Stimulated activated CD4-positive, alpha-beta T cell treated with anti-CD3 and anti-CD28 coated beads, Interleukin-1b, Interleukin-23, amount 100 ng/mL, for 24 hours (primary cell): ENCODE measurements around the gene OR4C11.

Source experiments
- DNase-seq, 4 experiments: peaks; one replicate each; pipeline ENCODE4 v3.0.0-alpha.2; 2020; ENCODE audit warnings: low read depth in 4 of 4, low spot score in 1 of 4

Gene OR4C11, protein sequence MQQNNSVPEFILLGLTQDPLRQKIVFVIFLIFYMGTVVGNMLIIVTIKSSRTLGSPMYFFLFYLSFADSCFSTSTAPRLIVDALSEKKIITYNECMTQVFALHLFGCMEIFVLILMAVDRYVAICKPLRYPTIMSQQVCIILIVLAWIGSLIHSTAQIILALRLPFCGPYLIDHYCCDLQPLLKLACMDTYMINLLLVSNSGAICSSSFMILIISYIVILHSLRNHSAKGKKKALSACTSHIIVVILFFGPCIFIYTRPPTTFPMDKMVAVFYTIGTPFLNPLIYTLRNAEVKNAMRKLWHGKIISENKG

DNA sequence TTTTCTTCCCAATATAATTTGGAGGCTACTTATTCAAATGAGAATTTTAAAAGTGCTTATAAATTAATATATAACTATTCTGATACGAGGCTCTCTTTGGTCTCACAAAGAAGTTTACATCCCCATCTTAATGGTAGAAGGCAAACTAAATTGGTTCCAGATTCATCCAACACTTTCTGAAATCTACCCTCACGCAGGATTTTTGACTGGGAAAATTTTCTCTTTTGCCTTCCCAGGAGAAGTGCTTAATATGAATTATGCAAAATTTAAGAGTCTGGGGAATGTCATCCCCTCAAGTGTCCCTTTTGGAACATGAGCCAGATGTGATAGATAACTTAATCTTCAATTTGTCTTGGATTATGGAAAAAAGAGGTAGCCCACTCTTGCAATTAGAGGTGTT, at the start of gene OR4C11:
TSS of gene OR4C11 (minus strand) at position 101 of the 400 bp plus-strand sequence. CDS start 3,272 bp downstream, outside the sequence.
- no peak for DNase-seq

DNA sequence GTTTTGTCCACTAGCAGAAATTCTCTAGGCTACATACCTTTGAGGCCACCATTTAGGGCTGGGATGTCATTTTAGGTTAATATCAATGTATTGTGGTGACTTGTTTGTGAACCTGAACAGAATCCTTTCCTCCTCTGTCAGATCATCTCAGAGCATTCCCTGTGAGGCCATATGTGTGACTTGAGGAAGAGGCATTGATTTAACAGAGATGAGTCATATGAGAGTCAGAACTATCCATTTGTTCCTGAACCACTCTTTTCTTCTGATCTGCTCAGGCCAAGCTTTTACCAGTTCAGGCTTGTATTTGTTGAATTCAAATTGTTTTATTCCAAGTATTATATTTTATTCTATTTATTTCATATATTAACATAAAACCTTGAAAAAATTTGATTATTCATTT, 47.7 kb upstream of the OR4C11 start:
- DNase-seq = no peak

DNA sequence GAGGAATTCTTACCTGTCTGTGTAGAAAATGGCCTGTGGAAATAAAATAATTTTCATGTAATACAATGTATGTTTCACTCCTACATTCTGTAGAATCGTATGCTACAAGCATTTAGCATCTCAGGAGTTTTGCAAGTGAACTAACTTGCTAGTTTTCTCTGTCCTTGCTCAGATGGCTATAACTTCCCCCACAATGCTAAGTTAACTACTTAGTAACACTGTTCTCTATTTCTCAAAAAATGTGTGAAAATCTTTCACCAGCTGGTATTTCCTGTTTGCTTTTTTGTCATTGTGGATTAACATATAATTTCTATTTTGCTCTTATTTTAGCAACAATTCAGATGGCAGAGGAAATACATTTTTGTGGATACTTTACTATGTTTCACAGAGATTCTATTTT, 45.1 kb upstream of the OR4C11 start:
- no peak for DNase-seq

DNA sequence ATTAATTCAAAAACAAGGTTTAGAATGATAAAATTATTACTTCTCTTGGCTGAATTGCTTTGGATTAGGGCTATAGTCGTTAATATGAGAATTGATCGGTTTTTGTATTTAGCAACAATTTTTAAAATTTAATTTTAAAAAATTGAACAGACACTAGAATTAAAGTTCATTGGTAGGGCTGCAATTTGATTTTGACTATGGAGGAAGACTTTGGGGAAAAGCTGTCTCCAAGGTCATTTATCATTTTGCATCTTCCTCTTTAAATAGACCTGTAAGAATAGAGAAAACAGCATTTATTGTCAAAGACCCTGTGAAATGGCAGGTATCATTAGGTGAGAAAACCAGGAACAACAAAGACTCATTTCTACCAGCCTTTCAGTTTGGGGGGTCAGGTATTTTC, 40.6 kb upstream of the OR4C11 start, which contains the start of gene OR4S2:
TSS of gene OR4S2 (plus strand) at position 301 of the 400 bp plus-strand sequence. CDS start 2,577 bp downstream, outside the sequence.
- no peak for DNase-seq

DNA sequence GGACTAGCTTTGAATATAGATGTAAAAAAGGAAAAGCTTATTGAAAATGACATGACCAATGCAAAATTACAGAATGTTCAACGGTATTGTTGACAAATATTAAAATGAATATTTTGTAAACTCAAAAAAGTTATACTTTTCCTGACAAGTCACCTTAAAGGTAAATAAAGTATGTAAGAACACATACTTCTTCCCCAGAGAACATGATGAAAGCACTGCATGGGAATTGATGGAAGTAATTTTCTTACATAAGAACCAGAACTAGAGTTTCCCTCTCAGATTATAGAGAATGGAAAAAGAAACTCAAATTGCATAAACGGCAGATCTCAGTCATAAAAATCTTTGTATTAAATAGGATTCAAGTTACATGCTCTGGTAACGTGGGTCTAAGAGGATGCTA, 27.4 kb upstream of the OR4C11 start, which contains the start of gene OR4P4:
TSS of gene OR4P4 (plus strand) at position 301 of the 400 bp plus-strand sequence.
- DNase-seq = no peak

DNA sequence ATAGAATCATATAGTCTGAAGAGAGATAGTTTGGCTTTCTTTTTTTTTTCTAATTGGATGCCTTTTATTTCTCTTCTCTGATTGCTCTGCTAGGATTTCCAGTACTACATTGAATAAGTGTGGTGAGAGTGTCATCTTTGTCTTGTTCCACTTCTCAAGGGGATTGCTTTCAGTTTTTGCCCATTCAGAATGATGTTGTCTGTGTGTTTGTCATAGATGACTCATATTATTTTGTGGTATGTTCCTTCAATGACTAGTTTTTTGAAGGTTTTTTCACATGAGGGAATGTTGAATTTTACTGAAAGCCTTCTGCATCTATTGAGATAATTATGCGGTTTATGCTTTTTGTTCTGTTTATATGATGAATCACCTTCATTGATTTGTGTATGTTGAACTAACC, 17.1 kb upstream of the OR4C11 start:
- DNase-seq = no peak

DNA sequence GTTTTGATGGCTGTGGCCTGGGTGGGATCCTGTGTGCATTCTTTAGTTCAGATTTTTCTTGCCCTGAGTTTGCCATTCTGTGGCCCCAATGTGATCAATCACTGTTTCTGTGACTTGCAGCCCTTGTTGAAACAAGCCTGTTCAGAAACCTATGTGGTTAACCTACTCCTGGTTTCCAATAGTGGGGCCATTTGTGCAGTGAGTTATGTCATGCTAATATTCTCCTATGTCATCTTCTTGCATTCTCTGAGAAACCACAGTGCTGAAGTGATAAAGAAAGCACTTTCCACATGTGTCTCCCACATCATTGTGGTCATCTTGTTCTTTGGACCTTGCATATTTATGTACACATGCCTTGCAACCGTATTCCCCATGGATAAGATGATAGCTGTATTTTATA, 34.9 kb downstream of the OR4C11 start:
- DNase-seq = no peak

DNA sequence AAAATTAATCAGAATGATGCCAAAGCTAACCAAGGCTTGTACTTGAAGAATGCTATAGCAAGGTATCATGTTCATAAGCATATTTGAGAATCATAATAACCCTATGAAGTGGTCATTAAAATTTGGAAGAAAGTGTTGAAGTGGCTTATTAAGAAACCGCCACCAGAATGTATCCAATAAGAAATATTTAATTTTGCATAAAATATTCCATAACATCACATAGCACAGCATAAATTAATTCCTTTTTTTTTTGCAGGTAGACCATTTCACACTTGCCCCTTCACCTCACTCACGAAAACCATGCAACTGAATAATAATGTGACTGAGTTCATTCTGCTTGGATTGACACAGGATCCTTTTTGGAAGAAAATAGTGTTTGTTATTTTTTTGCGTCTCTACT, 35.6 kb downstream of the OR4C11 start, which contains the start of gene OR4C16:
TSS of gene OR4C16 (plus strand) at position 301 of the 400 bp plus-strand sequence. CDS start at position 301, 0 bp downstream.
- DNase-seq = no peak

DNA sequence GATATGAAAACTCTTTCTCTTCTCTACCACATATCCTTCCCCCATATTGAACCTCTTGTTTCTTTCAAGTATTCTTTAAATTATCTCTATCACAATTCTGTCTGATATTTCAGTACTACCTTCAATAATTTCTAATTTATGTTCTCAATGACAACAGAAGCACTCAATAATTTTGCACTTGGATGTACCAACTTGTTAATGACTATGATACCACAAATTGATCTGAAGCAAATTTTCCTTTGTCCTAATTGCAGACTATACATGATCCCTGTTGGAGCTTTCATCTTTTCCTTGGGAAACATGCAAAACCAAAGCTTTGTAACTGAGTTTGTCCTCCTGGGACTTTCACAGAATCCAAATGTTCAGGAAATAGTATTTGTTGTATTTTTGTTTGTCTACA, 53.3 kb downstream of the OR4C11 start, which contains the start of gene OR4C15:
TSS of gene OR4C15 (plus strand) at position 301 of the 400 bp plus-strand sequence. CDS start at position 301, 0 bp downstream.
- no peak for DNase-seq
